GM18951 (cell line): ENCODE measurements around the gene CEP295NL.
"Not testable (repeated sequence)": the region's sequence is repeated elsewhere in the genome, so short reads cannot be mapped to it uniquely, and the experiment has no call there.

Source experiments
- POLR2A ChIP-seq: IDR thresholded peaks from 4 replicates; pipeline ENCODE4 v1.6.1; 2011; ENCODE audit warnings: mild to moderate bottlenecking; ENCODE audit not compliant: insufficient read length, insufficient read depth; ENCODE audit errors: extremely low read depth
- in situ Hi-C: fragments of 300-500 bp; cut with MboI; formaldehyde crosslinking; loops from one replicate; pipeline ENCODE4 v1.12.0; 2022; ENCODE audit warnings: low sequenced_read_pairs, mixed read lengths, inconsistent platforms; ENCODE audit not compliant: unreplicated experiment

CEP295NL gene

DNA sequence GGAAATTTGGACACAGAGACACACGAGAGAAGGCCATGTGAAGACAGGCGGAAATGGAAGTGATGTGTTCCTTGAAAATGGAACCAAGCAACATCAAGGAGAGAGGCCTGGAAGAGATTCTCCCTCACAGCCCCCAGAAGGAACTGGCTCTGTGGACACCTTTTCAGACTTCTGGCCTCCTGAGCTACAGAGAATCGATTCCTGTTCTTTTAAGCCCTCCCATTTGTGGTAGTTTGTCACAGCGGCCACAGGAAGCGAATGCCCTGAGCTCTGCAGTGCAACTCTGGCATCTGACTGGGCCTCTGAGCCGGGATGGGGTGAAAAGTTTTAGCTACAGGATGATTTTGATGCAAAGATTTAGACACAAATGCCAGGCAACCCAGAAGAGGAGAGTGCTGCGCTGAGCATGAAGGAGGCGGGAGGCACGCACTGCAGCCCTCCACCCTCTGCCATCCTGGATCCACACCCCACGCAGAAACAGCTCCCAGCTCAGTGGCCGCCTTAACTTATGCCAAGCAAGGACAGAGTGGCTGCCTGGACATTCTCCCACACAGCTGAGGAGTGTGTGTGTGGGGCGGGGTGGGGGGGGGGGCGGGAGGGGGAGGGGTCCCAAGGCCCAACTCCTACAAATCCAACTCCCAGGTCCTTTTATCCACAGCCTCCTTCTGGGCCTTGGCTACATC lies 20.0 kb upstream of the CEP295NL start:
- in situ Hi-C loops, result no loop called here

DNA sequence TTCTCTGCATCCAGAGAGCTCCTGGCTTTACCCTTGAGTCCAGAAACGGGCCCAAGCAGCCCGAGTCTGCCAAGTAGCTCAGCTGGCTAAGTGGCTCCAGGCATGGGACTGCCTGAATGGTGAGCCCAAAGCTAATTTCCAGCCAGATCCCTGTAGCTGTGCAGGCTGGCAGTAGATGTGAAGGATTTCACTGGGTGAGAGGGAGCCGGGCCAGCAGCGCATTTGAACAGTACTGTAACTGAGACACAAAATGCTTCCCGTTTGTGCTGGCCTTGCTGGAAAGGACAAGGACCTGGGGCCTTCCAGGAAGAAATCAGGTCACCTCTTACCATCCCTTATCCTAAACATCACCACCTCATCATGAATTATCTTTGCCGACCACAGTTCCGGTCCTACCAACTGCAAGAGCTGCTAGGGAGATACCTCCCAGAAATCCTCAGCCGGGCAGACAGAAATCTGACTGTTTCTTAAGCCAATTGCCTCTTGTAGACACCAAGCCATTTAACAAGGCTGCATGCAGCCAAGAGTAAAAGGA lies 18.5 kb upstream of the CEP295NL start:
- in situ Hi-C loops, result no loop called here

More for the DNA sequence above, 20.0 kb upstream of the CEP295NL start:
- TF ChIP-seq POLR2A, result no peak

DNA sequence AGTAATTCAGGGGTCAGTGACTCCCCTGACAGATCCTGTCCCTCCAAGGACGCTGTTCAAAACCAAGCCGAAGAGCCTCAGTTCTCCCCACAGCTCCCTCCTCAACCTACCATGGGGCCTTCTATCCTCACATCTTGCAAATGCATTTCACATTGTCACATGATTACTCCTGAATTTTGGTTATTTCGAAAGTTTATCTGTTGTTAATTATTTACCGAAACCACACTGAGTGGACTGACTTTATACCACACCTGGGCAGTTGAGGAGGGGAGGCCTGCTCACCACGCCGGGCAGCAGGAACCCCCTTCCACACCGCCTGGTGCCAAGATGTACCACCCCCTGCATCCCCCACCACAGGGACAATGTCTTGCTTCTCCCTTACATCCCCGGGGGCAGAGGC lies 17.5 kb upstream of the CEP295NL start:
- TF ChIP-seq POLR2A, result no peak

More for the DNA sequence above, 18.5 kb upstream of the CEP295NL start:
- no peak for TF ChIP-seq POLR2A

DNA sequence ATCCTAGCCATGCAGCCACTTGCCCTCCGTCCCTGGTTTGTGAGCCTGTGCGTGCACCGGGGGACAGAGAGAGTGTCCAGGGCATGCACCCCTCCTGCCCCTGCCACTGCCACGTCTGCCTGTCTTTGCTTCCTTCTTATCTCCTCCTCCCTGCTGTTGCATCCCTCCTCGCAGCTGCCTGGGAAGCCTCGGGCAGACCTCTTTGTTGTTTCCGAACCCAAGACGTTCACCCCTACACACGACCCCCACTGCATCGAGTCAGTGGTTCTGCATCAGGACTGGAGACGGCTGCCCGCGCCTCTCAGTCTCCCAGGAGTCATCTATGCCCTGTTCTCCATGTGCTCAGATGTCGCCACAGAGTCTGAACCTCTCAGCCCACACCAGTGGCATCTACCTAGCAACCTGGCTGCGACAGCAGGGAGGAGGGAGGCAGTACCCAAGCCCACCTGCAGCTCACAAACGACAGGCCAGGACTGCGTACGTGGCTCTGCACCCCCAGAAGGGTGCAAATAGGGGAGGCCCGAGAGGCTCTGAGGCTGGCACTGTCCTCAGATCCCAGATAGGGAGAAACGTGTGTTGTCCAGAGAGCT lies 17.0 kb upstream of the CEP295NL start:
- TF ChIP-seq POLR2A, result no peak
- in situ Hi-C loops, result no loop called here

More for the DNA sequence above, 17.5 kb upstream of the CEP295NL start:
- in situ Hi-C loops, result no loop called here

DNA sequence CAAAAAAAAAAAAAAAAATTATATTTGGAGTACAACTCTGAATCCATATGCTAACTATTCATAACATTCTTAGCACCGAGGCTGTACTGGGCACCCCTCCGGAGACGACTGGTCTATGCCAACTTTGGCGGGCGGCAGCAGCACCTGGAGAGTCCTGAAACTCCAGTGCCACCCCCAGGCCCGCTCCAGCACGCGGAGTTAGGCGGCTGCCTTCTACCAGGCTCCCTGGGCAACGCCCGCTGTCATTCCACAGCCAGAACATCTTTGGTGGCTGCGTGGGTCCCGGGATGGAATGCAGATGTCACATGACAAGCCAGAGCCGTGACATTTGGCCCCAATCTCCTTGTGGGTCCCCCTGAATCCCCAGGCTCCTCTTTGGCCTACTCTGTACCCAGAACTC lies 16.0 kb upstream of the CEP295NL start:
- no peak for TF ChIP-seq POLR2A
- in situ Hi-C loops, result no loop called here

DNA sequence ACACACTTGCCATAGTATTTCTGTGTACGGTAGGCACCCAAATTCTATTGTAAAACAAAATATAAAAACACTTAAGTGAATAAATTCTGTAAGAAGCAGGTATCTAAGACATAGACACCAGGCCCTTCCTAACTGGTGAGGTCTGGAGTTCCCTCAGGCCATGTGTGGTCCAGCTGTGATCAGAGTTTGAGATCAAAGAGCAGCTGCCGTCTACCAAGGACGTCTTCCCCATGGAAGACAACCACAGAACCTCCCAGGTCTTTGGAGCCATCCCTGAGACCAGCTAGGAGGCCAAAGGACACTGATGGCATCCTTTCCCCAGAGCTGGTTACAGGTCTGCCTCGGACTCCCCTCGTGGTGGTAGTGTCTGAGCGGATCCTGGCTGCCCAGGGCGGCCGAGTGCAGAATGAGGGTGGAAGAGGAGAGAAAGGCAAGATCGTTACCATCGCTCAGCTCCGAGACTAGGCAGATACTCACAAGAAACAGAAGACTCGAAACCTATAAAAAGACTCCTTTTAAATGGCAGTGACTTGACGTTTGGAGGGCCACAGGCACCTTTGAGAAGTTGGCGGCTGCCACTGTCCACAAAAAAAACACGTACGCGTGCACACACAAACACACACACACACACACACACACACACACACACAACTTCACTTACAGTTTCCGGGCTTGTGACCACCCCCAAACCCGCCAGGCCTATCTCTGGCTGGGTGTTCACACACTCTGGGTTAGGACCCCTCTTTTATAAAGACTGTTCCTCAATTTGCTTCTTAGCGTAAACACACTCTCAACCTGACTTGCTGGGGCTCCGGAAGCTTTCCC lies 14.7 kb upstream of the CEP295NL start:
- TF ChIP-seq POLR2A, result no peak
- in situ Hi-C loops, result no loop called here

DNA sequence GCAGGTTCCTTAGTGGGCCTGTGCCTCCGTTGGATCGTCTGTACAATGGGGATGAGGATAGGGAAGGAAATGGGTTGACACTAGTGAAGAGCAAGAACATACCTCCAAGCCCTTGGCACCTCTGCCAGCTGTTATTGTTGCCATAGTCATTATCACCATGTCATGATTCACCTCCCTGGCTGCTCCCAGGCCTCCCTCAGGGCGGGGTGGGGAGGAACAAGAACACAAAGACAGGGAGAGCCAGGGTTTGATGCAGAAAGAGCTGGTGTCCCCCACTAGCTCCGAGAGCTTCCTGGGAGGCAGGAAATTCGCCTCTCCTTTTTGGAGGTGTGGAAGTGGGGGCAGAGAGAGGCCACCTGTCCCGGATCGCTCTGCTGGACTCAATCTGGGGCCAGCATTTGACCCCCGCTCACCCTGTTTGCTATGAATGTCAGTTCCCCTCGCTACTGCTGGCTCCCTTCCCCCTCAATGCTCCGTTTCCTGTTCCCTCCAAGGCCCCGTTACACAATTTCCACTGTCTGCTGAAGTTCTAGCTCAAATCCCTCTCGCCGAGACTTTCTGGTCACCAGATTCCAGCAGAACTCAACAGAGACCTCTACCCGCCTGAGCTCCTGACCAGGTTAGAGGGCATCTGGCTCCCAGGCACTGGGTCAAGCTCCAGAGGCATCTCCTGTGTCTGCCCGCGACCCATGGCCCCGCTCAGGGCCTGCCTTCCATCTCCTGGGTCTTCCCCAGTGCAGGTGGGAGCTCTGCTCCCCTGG lies 13.1 kb upstream of the CEP295NL start:
- no peak for TF ChIP-seq POLR2A

DNA sequence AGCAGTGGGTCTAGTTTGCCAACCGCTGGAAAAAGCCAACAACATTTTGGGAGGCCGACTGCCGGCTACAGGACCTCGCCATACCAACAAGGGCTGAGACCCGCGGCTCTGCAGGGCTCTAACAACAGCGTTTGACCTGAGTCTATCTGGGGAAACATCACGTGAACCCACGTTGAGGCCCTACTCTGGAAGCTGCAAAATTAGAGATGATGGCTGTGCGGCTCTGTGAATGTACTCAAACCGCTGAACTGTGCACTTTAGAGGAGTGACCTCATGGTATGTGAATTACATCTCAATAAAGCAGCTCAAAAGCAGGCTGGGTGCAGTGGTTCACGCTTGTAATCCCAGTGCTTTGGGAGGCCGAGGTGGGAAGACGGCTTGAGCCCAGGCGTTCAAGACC lies 10.1 kb upstream of the CEP295NL start:
- TF ChIP-seq POLR2A, result no peak
- in situ Hi-C loops, result no loop called here

More for the DNA sequence above, 13.1 kb upstream of the CEP295NL start:
- in situ Hi-C loops, result no loop called here

DNA sequence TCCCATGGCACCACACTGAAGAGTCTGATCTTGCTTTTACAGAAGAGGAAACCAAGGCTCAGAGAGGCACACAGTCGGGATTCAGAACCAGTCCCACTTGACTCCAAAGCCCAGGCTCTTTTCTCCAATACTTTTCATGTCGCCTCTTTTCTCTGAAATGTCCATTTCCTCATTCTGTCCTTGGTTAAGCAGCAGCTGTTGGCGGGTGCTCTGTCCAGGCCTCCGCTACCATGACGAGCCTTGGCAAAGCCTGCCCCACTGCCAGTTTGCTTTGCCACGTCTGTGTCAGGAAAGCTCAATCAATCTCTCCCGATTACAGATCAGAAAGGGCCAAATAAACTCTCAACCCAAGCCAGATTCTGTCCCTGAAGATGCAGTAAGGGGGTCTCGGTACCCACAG lies 9.1 kb upstream of the CEP295NL start:
- in situ Hi-C loops, result no loop called here
- TF ChIP-seq POLR2A, result no peak

DNA sequence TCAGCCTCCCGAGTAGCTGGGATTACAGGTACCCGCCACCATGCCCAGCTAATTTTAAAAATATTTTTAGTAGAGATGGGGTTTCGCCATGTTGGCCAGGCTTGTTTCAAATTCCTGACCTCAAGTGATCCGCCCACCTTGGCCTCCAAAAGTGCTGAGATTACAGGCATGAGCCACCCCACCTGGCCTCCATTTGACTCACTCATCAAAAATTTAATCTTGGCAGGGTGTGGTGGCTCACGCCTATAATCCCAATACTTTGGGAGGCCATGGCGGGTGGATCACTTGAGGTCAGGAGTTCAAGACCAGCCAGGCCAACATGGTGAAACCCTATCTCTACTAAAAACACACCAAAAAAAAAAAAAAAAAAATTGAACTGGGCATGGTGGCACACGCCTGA lies 8.5 kb upstream of the CEP295NL start:
- in situ Hi-C loops, result not testable (repeated sequence)

DNA sequence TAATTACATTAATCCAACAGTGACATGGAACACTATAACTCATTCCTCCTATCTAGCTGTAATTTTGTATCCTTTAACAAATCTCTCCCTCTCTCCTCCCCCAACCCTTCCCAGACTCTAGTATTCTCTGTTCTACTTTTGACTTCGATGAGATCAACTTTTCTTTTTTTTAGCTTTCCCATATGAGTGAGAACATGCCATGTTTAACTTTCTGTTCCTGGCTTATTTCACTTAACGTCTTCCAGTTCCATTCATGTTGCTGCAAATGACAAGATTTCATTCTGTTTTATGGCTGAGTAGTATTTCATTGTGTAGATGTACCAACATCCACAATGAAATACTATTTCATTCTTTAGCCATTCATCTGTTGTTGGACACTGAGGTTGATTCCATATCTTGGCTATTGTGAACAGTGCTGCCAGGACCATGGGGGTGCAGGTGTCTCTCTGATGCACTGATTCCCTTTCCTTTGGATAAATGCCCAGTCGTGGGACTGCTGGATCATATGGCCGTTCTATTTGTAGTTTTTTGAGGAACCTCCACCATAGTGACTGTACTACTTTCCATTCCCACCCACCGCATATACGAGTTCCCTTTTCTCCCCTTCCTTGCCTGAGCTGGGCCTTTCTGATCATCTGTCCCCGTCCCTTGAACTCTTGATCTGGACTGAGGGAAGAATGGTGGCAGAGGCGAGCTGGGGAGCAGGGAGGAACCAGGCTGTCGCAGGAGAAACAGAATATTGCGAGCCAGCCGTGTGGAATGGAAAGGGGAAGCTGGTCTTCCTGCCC lies 7.7 kb upstream of the CEP295NL start:
- no peak for TF ChIP-seq POLR2A
- in situ Hi-C loops, result no loop called here

DNA sequence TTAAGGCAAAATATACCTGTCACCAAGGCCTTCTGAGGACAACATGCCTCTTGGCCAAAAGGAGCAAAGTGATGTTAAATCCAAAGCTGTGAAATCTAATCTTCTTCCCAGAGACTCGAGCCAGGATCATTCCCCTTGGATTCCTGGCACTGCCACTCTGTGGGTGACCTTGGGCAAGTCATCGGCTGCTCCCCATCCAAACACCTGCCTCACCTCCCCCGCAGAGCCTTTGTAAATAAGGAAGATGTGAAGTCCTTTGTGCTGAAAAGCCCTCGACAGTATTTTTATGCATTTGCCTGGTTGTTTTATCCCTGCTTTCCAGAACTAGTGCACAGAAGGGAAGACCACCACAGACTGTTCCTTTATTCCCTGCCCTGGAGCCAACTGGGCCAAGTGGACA lies 5.4 kb upstream of the CEP295NL start:
- in situ Hi-C loops, result no loop called here
- TF ChIP-seq POLR2A, result no peak
